DND-41 (cell line): Measurements from ENCODE around the gene STK11.

Source experiments
- CTCF ChIP-seq: IDR thresholded peaks from 2 replicates; pipeline ENCODE4 v1.5.1; 2012; ENCODE audit warnings: borderline replicate concordance, low read length, moderate library complexity, mild to moderate bottlenecking; ENCODE audit not compliant: poor library complexity, severe bottlenecking; ENCODE audit errors: extremely low read depth
- EZH2 ChIP-seq: IDR thresholded peaks from 3 replicates; pipeline ENCODE4 v1.6.1; 2012; ENCODE audit warnings: borderline replicate concordance, low read depth, mild to moderate bottlenecking, moderate library complexity, low read length, inconsistent platforms; ENCODE audit not compliant: severe bottlenecking

- TF ChIP-seq EZH2 (no peak), CTCF (no peak)
Observed at GRCh38 chr19:1173159-1173844, 32.3 kb upstream of the STK11 start.
